T-helper 22 cell (primary cell): ENCODE results near the gene METRN.

ENCODE experiments used
- DNase-seq: peaks from one replicate; pipeline ENCODE4 v3.0.0-alpha.2; 2020; ENCODE audit warnings: low read depth

The METRN gene

DNA sequence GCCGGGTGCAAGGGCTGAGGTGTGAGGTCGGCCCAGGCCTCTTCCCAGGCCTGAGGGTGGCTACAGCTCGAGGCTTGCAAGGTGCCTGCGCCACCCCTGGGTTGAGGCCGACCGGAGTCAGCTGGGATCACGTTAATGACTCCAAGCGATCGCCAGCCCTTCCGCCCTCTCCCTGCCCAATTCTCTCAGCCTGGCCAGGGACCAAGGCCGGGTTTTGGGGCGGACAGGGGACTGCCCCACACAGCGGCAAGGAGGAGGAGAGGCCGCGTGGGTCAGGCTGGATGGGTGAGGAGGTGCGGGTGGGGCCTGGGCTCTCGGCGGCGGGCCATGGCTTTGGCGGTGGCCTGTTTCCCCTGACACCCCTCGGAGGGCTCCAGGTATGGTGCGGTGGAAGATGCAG, 21.6 kb upstream of the METRN start:
- no peak for DNase-seq

DNA sequence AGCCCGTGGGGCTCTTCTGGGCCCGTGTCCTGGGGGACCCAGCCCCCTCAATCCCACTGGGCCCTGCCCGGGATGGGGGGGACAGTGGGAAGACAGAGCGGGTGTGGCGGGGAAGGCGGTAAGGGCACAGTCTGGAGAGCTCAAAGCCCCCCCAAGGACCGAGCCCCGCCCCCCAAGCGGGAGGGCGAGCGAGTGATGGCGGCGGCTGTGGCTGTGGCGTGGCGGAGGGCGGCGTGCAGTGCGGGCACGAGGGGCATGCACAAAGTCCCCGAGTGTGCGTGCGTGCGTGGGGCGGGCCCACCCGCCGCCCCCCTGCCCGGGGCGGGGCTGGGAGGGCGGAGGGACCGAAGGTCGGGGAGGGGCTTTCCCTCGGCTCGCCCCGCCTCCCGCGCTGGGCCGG, 21.2 kb upstream of the METRN start:
- no peak for DNase-seq

DNA sequence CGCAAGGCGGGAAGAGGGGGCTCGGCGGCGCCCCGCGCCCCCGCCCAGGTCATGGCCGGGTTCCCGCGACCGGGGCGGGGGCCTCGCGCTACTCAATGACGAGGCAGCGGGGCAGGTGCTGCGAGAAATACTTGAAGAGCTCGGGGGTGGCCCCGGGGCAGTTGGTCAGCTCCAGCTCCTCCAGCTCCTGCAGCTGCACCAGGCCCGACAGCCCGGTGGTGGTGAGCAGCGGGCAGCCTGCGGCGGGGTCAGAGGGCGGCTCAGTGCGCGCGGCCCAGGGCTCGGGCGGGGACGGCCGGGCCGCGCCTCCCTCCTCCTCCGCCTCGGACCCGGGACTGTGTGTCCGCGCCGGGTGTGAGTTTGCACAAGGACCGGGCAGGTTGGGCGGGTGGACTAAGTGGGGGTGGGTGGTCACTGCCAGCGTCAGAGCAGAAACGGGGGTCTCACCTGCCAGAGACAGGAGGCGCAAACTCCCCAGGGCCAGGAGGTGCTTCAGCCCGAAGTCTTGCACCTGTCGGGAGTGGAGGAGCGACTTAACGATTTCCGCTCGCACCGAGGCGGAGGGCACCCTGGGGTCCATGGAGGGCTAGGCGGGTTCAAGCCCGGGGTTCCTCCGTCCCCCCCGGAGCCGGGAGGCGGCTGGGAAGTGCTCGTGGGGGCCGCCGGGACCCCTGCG, 20.6 kb upstream of the METRN start:
- no peak for DNase-seq

DNA sequence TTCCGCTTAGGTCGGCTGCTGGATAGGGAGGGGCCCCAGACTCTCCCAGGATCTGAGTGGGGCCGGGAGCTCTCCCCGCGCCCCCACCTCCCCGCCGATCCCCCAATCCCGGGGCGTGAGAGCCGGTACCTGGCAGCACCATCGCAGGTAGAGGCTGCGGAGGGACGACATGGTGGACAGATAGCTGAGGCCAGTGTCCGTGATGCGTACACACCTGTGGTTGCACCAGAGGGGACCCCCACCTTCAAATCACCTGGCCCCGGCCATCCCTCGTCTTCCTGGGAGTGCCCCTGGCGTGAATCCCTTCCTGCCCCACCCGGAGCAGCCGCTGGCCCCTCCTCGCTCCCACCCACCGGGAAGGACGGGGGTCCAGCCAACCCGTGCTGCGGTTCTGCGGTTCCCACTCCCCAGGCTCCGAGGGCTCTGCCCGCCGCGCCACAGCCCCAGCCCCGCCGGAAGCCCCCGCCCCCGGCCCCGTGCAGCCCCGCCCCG, 20.0 kb upstream of the METRN start:
- peak; percentile 51 for DNase-seq

- peak; percentile 39 for DNase-seq
Observed at GRCh38 chr16:695355-696089, 19.4 kb upstream of the METRN start.

DNA sequence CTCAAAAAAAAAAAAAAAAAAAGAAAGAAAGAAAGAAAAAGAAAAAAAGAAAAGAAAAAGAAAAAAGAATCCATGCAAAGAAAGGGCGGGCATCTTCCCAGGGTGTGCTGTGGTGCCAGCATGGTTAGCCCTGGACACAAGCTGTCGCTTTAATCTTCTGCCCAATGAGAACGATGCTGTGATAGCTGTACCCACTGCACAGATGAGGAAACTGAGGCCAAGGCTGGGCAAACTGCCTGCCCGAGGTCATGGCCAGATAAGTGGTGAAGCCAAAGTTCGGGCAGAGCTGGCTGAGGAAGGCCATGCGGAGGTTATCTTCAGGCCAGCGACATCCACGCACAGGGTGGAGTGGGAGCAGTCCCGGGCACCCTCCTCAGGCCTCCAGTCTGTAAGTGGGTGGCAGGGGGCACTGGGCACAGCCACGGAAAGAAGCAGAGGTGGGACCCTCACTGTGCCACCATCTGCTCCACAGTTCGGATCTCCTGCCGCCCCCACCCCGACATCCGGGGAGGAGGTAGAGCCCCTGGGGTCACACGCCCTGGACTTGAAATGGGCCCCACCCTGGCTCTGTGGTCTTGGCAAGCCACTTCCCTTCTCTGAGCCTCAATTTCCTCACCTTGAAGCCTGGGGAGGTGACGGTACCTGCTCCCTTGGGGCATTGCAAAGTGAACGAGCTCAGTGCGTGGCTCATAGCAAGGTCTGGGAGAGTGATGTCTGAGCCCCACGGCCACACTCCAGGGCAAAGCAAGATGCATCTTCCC, 15.8 kb upstream of the METRN start:
- no peak for DNase-seq

- DNase-seq: no peak
Observed at GRCh38 chr16:700684-701584, 14.0 kb upstream of the METRN start.

GRCh38 chr16:702341-702740, 12.6 kb upstream of the METRN start:
- no peak for DNase-seq

GRCh38 chr16:703406-703805, 11.5 kb upstream of the METRN start:
- no peak for DNase-seq

DNA sequence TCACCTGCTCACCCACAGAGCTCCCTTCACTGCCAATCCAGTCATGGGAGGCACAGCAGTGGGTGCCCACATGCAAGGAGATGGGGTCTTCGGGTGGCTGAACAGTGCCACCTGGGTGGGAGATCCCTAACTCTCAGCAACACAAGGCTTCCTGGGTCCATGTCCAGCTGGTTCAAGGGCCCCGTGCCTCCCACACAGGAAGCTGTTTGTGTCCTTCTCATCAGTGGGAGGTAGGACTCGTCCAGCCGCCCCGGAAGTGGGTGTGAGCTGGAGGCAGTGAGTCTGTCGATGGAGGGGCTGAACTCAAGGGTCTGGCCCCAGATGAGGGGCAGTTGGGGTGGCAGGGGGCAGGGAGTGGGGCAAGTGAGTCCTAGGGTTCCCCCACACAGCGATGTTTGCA, 10.9 kb upstream of the METRN start:
- DNase-seq: no peak

DNA sequence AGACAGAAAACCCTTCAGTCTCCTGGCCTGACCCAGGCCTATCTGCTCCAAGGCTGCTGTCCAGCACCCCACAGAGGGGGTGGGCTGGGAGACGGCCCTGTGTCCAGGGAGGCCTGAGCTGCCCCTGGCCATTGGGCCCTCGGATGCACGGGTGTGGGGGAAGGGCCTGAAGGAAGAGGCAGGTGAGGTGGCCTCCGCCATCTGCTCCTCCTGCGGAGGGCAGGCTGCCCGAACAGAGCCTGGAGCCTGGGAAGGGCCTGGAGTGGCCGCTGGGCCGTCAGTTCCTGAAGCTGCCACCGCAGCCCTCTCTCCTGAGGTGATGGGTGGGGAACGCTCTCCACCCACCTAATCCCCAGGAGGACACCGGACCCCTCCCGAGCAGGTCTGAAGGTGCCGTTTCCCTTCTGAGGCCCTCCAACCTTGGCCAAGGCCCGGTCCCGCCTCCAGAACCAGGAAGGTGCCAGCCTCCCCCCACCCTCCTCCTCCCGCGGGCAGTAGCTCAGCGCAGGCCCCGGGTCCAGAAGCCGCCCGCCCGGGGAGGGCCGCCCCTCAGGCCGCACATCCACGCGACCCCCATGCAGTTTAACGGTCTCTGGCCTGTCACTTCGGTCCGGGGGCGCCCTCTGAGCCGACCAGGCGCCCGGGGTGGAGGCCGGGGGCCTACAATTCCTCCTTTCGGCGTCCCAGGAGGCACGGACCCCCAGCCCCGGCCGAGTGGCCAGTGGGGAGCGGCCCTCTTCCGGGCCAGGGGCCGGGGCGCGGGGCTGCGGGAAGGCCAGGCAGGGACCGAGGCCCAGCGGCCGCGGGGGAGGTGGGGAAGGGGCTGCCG, 10.2 kb upstream of the METRN start:
- DNase-seq: no peak

- DNase-seq: no peak
Observed at GRCh38 chr16:705431-706188, 9.3 kb upstream of the METRN start, which contains the start of gene FBXL16. Gene FBXL16, minus strand, starts transcription at chr16:705801. Its CDS starts 8,396 bp downstream, at chr16:697405.

DNA sequence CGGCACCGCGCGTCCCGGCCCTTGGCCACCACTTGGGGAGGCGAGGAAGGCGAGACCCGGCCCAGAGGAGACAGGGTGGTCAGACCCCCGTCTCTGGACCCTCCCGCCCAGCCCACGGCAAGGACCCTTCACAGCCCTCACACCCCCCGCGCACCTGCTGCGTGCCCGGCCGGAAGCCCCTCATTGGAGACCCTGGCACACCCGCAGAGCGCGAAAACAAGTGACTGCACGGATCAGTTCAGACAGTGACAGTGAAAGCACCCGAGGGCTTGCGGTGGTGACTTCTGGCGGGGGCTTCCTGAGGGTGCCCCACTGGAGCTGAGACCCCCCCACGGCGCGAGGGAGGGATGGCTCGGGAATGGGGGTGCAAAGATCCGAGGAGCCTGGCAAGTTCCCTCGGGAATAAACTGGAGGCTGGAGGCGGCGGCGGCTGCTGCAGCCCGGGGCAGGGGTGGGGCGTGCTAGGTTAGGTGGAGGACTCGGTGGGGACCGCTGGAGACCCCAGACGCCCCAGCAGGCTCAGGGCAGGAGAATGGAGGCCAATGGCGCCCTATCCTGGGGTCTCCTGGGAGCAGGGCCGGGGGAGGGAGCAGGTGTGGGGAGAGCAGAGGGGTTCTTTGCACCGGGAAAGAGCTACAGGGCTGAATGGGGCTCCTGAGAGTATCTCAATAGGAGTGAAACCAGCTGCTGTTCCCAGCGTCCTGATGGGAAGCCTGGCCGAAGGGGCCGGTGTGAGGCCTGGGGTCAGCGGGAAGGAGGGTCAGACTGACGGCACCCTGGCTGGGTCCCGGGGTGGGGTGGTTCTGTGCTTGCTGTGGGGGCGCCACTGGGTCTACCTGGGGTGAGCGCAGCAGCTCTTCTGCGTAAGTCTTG, 8.5 kb upstream of the METRN start:
- no peak for DNase-seq

DNA sequence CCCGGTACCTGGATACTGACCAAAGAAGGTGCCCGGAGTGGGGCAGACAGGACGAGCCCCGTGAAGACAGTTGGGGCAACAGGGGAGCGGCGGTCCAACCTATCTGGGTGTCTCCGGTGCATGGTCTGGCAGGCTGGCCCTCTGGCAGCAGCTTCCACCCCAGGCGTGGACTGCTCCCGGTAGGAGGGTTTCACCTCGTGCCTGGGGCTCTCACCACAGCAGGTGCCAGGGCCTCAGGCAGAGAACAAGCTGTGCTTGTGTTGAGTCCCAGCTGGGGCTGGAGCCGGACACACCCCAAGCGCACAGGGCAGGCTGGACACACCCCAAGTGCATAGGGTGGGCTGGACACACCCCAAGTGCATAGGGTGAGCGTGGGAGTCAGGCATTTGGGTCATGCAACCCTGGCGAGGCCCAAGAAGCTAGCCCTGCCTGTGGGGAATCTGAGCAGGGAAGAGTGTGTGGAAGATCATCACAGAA, 7.8 kb upstream of the METRN start:
- no peak for DNase-seq

- no peak for DNase-seq
Observed at GRCh38 chr16:708019-708418, 6.9 kb upstream of the METRN start.

GRCh38 chr16:708959-709358, 6.0 kb upstream of the METRN start:
- DNase-seq: no peak

DNA sequence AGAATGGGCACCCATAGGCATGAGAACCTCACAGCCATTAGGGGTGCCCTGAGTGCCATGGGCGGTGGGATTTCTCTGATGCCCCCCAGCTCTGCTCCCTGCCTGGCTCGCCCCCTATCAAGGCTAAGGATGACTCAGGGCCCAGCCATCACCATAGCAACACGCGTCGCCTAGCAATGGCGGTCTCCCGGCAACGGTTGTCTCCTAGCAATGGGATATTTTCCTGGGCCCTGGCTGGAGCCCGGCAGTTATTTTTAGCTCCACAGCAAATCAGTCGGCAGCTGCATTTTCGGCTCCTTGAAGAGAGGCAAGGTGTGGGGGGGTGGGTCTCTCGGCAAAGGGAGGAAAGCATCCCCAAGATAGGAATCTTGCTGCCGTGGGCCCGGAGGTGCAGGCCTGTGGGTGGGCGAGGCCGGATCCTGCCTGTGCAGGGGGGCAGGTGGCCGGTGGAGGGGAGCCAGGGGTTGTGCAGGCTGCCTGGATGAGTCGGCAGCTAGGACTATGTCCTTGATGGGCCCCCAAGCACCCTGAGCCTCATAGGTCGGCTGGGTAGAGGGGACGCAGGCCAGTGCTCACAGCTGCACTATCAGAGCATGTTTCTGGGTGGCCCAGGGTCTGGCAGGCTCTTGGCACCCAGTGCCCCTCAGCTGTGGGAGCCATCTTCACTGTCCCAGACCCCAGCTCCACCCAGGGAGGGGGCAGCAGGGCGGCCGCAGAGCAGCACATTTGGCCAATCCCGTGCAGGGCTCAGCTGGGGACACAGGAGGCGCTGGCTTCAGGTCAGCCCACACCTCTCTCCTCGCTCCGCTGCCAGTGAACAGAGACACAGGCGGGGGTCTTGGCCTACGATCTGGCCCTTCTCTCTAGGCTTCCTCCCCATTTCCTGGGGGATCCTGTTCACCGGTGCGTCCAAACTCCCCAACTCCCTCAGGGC, 5.1 kb upstream of the METRN start:
- no peak for DNase-seq
